ENCODE results near the gene NKX2-8.
A peak's percentile ranks its signal among the peaks of the same experiment; 100 is the strongest.

Gene NKX2-8

DNA sequence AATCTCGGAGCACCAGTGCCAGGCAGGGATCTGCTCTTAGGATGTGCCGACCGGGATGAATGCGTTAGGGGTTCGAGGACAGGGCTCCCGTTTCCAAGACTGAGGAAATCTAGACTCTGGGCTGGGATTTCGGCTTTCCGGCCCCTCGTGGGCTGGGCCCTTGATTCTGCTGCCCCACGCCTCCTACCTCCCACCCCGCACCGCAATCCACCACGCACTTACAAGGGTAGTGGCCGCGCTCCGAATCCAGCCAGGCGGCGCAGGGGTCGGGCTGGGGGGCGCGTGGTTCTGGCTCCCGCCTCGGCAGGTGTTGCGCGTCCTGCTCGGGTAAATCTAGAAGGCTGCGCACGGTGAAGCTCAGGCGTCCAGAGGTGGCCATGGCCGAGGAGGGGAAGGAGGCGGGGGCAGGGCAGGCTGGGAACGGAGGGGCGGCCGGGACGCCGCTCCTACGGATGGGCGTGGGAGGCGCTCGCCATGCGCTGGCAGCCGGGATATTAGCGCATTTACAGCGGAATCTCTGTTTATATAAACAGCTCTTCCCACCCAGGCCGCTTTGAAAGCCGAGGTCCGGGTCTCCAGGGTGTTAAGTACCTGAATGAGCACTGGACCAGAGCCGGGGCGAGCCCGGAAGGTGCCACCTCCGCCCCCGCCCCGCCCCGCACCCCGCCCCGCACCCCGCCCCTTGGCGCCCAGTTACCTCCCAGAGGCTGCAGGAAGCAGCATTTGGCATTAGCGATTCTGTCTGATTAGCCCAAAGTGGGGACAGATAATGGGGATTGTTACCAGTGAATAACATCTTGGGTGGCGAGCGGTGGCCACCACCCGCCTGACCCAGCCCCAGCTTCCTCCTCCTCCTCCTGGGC is at the start of gene NKX2-8:
Gene NKX2-8, minus strand, starts transcription at position 604 of the 863 bp plus-strand sequence. Its CDS starts 225 bp downstream, at position 379.
- no peak for DNase-seq

DNA sequence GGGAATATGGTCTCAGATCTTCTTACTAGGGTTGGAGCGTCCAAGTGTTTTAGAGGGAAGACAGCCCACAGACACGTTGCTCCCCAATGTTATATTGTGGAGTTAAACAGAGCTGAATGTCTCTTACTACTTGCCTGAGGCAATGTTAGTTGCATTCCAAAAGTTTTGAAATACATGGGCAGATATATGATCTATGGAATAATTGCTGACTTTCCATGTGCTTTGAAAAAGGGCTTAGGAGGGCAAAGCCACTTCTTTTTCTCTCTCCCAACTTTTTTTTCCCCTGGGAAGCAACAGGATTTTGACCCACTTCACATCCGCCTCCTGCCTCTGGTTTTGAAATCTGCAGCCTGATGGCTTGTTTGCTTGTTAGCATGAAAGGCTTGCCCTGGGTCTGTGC is 45.6 kb upstream of the NKX2-8 start:
- no peak for DNase-seq

DNA sequence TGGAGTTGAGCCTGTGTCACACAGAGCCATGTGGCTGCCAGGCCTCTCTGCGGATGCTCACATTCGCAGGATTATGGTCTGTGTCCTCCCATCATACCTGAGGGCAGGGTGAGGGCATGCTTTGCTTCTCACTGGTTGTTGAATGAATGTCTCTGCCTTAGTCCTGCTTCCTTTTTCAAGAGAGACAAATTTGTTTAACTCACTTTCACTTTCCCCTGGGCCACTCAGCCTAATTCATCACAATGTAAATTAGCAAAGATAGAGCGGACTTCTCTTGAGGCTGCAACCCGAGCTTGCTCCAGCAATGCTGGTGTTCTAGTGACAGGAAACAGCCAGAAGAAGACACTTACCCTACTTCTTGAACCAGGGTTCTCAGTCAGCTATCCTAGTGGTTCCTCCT is 43.7 kb upstream of the NKX2-8 start:
- no peak for DNase-seq

DNA sequence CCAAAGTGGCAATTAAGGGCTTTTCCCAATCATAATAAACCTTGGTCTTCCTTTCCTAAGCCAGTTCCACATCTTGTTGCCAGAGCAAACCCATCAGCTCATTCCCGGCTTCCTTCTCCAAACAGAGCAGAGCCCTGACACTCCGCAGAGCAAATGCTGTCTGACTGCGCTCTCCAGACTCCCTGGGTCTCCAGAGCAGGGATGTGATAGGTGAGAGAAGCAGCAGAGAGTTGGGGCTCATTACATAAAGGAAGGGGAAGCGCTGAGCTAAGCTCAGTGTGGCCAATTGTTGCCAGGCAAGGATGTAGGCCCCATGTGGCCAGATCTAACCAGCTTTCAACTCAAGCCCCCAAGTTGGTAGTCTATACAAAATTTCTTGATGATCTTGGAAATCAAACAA is 43.0 kb upstream of the NKX2-8 start:
- DNase-seq, result no peak

DNA sequence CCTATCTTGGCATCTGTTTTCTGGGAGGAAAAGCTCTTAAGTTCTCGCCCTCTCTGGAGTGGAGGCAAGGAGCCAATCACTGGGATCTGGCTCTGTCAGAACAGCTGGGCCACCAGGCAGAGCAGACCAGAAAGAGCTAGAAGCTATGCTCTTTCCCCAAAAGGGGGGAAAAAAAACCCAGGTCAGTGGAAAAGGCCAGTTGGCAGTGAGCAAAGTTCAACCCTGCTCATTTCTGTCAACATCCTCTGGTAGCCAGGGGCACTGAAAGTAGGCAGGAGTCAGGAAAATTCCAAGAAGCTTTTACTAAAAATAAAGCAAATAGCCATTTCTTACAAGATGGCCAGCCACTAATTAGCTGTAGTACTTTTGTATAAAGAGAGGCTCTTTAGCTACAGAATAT is 42.6 kb upstream of the NKX2-8 start:
- no peak for DNase-seq

DNA sequence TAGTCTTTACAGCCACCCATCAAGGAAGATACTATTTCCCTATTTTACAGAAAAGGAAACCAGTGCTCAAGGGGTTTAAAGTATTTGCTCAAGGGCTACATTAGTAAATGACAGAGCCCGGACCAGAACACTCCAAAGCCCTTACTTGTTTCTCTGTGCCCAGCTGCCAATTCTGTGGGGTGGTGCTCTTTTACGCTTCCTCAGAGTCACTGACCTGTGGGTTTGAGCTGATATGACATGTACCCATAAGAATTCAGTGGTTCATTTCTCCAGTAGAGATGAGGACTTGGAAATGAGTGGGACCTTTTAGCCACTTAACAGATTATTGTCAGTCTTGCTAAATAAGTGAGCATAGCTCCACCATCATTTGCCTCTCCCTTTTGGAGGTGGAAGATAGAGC is 37.4 kb upstream of the NKX2-8 start:
- no peak for DNase-seq

DNA sequence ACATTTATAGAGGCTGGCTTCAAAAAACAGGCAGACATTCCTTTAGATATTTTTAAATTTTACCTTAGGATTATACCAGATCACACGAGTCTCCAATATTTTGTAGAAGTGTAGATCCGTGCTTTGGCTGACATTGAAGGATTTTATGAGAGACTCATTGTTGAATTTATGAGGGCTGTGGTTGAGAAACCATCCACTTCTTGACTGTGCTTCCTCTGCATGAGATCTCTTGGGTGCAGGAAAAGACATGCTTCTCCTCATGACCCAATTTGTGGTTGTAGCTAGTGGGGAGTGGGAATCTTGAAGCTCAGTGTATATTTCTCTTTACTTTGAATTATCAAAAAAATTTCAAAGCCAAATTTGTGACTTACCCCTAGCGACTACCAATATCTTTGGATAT is 36.7 kb upstream of the NKX2-8 start:
- DNase-seq, result no peak

DNA sequence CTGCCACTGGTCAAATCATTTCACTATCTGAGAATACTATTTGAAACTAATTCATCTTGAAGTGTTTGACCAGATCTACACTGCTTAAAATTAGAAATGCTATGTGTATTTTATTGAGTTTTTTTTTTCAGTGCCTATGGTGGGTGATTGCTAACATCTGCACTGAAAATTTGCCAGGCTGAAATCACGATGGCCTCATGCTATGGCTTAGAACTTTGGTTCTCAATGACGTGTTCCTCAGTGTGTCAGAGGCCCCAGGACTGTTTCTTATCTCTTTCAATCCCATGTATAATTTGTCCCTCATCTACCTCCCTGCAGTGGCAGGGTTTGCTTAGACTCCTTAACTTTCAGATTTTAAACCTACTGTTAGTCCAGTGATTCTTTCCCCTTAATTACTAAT is 36.2 kb upstream of the NKX2-8 start:
- no peak for DNase-seq

DNA sequence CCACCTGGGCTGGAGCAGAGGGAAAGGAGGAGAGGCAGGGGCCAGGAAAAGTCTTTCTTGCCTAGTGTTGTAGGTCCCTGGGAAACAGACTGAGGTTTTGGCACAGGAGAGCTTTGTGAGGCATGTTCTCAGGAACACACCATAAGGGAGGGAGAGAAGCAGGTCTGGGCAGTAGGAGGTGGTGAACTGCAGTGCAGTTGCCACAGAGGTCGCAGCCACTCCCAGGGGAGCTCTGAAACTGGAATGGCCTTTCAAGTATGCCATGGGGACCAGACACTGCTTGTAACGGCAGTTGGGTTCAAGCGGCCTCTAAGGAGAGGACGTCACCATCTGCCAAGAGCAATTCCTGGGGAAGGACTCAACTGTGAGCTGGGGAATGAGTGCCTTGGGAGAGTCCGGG is 35.4 kb upstream of the NKX2-8 start:
- no peak for DNase-seq

DNA sequence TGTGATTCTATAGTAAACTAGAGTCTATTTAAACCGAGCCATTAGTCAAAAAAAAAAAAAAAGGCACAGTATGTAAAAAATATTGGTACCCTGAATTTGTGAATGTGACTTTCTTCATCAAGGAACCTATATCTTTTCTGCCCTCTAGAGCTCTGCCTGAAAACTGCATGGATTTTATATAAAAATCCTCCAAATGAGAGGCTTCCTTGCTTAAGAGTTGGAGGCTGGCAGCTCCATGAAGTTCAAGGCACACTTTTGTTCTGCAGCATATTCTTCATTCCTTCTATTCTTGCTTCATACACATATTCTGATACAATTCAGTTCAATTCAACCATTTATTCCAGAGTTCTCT is 23.1 kb upstream of the NKX2-8 start:
- DNase-seq, result no peak

DNA sequence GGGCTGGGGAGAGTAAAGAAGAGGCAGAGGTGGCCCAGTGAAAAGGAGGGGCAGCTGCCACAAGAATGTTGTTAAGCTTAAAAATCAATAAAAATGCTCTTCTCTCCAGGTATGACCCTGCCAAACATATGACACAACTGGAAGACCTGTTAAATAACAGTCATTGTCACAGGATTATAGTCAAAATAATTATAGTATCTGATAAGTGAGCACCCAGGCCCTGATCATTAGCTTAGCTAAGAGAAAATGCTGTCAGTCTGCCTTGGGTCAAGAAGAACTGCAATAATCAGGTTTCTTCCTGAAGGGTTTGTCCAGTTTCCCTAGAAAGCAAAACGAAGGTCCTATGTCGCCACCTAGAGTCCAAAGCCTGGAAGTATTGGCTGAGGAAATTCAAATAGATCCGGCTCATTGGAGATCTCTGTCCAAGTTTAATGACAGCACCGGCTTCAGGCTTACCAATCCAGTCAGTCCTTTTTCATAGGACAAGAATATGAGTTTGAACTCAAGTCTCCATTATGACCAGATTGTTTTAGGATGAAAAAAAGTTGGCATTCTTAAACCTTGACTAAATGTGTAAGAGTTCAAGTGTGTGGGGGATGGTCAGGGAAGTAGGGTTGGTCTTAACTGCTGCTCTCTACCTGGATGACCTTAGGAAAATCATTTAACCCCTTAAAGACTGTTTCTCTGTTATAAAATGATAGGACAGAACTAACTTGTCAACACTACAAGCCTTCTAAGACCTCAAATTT is 22.5 kb upstream of the NKX2-8 start:
- peak; percentile 41 for DNase-seq

DNA sequence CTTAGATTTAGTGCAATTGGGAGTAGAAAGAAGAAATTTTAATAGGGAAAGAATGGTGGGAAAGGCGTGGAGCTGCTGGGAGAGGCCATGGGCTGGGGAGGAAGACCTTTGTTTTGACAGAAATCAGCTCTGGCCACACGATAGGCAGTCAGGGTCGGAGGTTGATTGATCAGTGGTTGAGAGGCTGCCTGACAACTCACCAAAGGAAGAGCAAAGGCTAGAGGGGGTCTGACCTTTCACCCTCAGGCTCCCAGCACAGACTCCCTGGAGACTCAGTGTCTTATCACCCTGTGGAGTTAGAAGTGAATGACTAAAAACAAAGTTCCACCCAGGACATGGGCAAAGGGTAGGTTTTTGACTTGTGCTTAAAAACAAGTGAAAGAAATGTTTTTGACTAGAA is 18.0 kb upstream of the NKX2-8 start:
- DNase-seq, result no peak

DNA sequence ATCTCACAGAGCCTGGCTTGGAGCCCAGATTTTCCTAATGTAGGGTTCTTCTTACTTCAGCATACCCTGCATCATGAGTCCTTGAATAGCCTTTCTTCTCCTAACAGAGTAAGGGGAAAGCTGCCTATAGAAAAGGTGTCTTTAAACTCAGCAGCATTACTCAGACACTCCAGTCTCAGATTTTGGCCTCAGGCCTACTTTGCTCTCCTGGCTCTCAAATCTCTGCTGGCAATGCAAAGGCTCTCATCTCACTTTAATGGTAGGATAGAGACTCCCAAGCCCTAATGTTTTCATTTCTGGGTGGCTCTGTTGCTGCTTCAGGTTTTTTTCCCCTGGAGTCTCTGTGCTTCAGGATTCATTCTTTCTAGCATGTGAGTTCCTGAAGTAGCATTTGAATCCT is 9.1 kb upstream of the NKX2-8 start:
- DNase-seq, result no peak

DNA sequence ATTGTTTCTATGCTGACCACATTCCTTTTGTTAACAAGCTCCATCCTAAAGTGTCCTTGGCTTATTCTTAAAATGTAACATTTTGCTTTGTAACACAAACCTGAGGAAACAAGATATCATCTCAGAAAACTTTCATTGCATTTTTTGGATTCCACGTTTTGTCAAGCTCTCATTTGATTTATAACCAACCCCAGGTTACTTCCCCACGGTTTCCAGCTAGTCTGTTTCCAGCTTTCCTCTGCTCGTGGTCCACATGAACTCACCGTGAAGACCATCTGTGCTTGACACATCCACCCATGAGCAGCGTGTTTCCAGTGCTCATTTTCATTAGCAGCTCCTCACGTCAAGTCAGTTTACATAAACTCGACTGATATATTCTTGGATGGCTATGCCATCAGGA is 6.4 kb upstream of the NKX2-8 start:
- no peak for DNase-seq

DNA sequence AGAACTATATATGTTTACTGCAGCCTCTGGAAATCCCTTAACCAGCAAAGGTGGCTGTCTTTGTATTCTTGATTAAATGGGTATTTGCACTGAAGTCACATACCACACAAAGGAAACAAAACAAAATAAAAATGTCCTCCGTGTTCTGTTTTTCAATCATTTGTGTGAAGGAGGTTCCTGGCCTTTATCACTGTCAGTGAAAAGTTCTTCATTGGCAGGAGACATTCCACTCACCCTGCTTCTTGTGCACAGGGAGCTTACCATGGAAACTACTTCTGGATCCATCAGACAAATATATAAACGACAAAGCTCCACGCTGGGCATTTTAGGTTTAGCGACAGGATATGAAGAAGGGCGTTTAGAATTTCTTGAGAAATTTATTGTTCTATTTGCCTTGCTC is 5.7 kb upstream of the NKX2-8 start:
- no peak for DNase-seq

DNA sequence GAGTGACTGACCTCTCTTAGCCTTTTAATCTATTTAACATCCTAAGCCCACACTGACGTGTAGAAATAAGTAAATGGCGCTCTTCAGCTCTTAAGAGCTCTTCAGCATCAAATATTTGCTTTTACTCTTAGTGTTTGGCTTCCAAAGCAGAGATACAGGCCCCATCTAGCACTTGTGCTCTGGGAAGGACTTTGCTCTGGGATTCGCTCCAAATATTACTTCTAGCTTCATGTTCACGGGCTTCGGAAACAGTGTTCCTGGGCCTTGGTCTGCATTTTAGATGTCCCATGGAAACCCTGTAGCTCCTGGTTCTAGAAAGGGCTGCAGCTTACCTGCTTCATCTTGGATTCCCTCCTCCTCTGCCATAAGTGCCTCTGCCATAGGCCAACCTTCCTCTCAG is 2.7 kb upstream of the NKX2-8 start:
- no peak for DNase-seq

DNA sequence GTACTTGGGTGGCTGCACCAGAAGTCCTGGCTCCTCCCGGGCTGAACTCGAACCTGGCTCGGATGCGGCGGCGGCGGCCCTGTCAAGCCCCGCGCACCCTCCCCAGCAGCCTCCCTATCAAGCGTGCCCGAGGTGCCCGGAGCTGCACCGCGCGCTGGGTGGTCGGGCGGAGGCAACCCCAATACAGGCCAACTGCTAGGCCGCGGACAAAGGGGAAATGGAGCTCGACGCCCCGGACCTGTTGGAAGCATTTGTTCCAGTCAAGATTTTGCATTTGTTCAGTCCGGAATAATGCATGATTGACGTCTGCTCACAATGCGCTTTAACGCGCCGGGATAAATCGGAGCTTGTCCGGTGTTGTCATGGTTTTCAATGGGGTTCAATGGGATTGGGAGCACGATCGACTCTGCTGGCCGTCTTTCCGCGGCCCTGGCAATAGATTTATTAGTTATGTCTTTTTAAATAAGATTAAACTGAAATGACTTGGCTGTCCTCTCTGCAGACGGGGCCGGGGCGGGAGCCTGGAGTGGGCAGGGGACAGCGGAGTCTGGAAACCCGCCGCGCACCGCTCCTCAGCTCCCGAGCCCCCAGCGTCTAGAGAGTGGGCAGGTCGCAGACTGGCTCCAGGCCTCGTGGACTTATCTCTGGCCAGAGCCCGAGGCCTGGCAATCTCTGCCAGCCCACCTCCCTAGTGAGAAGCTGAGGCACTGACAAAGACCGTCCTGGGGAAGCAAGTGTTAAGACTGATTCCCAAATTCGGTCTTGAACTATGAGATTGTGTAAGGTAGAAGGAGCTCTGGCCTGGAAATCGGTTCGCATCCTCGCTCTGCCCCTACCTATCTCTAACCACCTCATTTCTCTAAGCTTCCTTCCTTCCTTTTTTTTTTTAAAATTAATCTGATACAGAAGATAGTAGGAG is 1.7 kb upstream of the NKX2-8 start:
- DNase-seq, result no peak

DNA sequence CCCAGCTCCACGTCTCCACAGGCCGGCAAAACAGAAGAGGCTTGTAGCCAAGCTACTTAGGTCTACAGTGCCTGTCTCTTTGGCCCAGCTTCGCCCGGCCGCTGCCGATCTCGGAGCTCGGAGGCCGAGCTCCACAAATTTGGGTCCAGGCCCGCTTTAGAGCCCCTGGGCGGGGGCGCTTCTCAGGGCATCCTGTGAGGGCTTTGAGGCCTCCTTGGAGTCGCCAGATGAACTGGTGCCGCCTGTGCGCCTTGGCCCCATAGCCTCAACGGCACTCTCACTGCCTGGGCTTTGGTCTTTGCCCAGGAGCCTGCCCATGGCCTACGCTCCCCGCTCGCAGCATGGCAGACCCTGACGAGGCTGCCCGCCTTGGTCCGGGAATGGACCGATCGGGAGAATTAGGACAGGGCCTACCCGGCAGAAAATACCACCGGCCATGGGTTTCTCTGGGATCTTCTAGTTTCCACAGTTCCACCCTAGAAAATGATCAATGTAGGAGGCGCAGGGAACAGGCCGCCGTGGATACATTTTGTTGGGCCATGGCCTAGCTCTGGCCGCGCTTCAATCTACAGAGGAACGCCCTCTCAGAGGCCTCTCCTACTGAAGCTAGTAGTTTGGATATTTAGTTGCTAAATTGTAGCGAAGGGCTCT is 953 bp upstream of the NKX2-8 start:
- no peak for DNase-seq

DNA sequence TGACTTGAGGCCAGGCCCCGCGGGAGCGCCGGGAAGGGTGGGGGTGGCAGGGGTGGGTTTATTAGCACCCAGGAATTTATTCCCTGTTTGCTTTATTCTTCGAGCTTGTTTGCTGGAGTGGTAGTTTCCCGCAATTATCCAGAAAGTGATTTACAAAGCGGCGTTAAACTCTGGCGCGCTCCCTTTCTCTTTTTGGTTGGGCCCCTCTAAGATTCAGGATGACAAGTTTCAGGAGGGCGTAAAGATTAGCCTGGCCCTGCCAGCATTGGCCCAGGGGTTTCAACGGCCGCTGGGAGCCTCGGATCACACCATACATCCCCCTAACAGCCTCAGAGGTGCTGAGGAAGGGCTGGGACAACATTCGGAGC is 444 bp upstream of the NKX2-8 start:
- DNase-seq, result no peak

DNA sequence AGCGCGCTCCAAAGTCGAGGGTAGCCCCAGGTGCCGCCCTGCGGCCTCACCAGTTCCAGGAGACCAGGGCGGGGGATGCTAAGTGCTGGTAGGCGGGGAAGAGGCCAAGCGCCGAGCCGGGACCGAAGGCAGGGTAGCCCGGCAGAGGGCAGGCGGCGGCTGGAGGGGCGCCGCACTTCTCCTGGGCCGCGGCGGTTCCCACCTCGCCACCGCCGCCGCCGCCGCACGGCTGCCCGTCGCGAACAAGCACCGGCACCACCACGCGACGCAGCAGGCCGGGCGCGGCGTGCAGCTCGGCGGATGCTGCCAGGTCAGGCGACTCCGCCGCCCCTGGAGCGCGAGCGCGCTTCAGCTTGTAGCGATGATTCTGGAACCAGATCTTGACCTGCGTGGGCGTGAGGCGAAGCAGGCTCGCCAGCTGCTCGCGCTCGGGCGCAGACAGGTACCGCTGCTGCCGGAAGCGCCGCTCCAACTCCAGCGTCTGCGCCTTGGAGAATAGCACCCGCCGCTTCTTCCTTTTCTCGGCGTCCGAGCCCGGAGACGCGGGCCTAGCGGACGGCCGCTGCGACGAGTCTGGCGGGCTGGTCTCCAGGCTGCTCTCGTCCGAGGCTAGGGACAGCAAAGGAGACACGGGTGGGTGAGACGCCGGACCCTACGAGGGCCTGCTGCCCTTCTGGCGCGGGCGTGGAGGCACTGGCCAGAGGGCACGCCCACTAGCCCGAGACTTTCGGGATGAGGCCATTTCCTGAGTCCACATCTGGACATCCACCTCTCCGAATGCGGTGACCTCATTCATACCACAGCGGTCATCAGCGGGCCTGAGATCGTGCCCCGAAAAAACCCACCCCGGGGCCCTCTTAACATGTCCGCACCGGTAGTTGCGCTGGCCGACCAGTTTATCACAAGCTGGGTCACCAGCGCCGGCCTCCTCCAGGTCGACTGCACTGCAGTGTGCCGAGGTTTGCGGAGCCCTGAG is 1.3 kb downstream of the NKX2-8 start:
- DNase-seq, result peak; percentile 25

DNA sequence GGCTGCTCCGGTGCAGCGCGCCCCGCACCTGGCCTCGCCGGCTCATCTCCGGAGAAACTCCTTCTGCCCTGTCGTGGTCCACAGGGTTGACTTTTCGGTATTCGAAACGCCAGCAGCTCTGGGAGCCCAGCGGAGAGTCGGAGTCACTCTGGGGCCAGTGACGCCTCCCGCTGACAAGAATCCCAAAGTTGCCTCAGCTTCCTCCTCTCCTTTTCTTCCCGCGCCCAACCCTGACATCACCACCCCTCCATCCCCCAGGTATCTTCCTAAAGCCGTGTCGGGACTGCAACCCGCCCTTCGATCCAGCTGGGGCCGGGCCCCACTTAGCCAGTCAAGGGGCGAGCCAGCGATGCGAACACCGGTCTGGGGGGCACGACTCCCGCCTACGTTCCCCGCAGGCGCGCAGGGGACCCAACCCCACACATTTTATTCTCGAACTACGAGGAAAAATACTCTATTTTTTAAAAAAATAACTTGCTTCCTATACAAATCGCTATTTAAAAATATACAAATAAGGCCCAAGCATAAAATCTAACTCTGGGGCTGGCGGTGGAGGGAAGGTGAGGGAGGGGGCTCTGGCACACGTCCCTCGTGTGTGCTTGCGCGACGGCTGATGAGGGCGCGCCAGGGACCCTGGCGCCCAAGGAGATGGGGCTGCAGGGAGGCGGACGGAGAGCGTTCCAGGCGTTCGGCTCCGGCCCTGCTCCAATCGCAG is 2.1 kb downstream of the NKX2-8 start:
- DNase-seq, result no peak

All from stimulated activated CD8-positive, alpha-beta memory T cell treated with anti-CD3 and anti-CD28 coated beads, Interleukin-4, amount 100 ng/mL, for 48 hours (primary cell).